GM12864 (cell line): ENCODE data around the gene LZTR1.
A peak's percentile ranks its signal among the peaks of the same experiment; 100 is the strongest.
"Not testable (repeated sequence)": the region's sequence is repeated elsewhere in the genome, so short reads cannot be mapped to it uniquely, and the experiment has no call there.

ENCODE experiments used
- DNase-seq: peaks from one replicate; pipeline ENCODE4 v3.0.0-alpha.2; 2011; ENCODE audit warnings: low read depth
- H3K4me3 ChIP-seq: 2 replicates; pipeline ENCODE4 v1.5.1; 2011; ENCODE audit warnings: mild to moderate bottlenecking, low read depth, low read length, control low read depth
- TF ChIP-seq, protein P1 (sequence below): IDR thresholded peaks from 2 replicates; pipeline ENCODE4 v1.5.1; 2011; ENCODE audit warnings: low read depth, mild to moderate bottlenecking, moderate library complexity, low read length, control low read depth, inconsistent platforms; ENCODE audit errors: missing control alignments

The LZTR1 gene

DNA sequence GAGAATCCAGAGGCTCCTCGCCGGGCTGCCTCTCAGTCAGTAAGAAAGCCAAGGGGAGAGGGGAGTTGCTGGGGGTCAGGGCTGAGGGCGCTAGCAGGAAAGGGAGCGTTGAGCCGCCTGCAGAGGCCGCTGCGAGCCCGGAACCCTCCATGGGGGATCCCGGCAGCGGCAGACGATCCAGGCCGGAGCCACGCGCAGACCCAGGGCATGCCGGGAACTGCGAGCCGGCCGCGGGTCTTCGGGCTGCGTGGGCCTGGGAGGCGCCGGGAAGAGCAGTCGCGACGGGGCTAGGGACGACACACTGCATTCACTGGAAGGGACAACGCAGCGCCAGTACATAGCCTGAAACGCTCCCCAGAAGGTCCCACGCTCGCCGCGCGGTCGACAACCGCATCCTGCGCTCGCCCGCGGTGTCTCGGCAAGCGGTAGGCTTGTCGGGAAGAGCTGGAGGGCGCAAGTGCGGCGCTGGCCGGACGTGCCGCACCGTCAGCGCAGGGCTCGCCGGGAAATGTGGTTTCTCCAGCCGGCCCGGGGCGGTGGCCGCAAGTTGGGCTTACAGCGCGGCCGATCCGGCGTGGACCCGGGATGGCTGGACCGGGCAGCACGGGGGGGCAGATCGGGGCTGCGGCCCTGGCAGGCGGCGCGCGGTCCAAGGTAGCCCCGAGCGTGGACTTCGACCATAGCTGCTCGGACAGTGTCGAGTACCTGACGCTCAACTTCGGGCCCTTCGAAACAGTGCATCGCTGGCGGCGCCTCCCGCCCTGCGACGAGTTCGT lies at the start of gene LZTR1:
Gene LZTR1, plus strand, starts transcription at position 511 of the 776 bp plus-strand sequence. Its CDS starts 75 bp downstream, at position 586.
- peak within 1 kb of the TSS; percentile 84 for H3K4me3 ChIP-seq
- TF ChIP-seq, protein P1, sequence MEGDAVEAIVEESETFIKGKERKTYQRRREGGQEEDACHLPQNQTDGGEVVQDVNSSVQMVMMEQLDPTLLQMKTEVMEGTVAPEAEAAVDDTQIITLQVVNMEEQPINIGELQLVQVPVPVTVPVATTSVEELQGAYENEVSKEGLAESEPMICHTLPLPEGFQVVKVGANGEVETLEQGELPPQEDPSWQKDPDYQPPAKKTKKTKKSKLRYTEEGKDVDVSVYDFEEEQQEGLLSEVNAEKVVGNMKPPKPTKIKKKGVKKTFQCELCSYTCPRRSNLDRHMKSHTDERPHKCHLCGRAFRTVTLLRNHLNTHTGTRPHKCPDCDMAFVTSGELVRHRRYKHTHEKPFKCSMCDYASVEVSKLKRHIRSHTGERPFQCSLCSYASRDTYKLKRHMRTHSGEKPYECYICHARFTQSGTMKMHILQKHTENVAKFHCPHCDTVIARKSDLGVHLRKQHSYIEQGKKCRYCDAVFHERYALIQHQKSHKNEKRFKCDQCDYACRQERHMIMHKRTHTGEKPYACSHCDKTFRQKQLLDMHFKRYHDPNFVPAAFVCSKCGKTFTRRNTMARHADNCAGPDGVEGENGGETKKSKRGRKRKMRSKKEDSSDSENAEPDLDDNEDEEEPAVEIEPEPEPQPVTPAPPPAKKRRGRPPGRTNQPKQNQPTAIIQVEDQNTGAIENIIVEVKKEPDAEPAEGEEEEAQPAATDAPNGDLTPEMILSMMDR: peak; percentile 59
- DNase-seq: peak; percentile 44

GRCh38 chr22:20933910-20934309 lies 48.2 kb upstream of the LZTR1 start:
- DNase-seq: no peak
- no peak overlapping the region for H3K4me3 ChIP-seq
- TF ChIP-seq, protein P1: no peak

DNA sequence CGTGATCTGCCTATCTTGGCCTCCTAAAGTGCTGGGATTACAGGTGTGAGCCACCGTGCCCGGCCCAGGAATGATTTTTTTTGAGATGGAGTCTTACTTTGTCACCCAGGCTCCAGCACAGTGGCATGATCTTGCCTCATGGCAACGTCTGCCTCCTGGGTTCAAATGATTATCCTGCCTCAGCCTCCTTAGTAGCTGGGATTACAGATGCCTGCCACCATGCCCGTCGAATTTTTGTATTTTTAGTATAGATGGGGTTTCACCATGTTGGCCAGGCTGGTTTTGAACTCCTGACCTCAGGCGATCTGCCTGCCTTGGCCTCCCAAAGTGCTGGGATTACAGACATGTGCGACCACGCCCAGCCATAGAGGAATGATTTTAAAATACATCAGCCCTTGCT lies 47.0 kb upstream of the LZTR1 start:
- not testable (repeated sequence) for H3K4me3 ChIP-seq, DNase-seq

GRCh38 chr22:20935780-20936539 lies 46.1 kb upstream of the LZTR1 start:
- not testable (repeated sequence) for H3K4me3 ChIP-seq, DNase-seq

GRCh38 chr22:20937031-20937793 lies 44.9 kb upstream of the LZTR1 start:
- TF ChIP-seq, protein P1: no peak
- no peak for DNase-seq
- no peak overlapping the region for H3K4me3 ChIP-seq

GRCh38 chr22:20937794-20938671 lies 44.1 kb upstream of the LZTR1 start:
- TF ChIP-seq, protein P1: no peak
- no peak for DNase-seq
- H3K4me3 ChIP-seq: no peak overlapping the region

DNA sequence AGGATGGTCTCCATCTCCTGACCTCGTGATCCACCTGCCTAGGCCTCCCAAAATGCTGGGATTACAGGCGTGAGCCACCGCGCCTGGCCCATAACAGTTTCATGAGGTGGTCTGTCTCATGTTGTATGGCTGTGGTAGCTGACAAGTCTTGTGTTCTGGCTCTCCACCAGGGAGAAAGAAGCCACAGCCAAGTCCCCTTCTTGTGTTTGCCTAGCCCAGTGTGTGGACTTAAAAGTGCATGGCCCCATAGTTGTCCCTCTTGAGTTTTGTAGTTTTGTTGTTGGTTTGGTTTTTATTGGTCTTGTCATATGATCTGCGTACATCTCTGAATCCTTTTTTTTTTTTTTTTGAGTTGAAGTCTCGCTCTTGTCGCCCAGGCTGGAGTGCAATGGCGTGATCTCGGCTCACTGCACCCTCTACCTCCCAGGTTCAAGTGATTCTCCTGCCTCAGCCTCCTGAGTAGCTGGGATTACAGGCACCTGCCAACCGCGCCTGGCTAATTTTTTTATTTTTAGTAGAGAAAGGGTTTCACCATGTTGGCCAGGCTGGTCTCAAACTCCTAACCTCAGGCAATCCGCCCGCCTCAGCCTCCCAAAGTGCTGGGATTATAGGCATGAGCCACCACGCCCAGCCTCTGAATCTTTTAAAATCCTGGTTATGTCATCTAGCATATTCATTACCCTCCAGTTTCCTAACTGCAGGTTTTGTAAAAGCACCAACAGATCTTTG lies 42.5 kb upstream of the LZTR1 start:
- H3K4me3 ChIP-seq, DNase-seq: not testable (repeated sequence)
